NCI-H526 (cell line): ENCODE data around the gene STOX2.

ENCODE experiments used
- DNase-seq, 2 experiments: peaks; one replicate each; lab custom pipeline; 2025; lab: John Stamatoyannopoulos, UW

The STOX2 gene

DNA sequence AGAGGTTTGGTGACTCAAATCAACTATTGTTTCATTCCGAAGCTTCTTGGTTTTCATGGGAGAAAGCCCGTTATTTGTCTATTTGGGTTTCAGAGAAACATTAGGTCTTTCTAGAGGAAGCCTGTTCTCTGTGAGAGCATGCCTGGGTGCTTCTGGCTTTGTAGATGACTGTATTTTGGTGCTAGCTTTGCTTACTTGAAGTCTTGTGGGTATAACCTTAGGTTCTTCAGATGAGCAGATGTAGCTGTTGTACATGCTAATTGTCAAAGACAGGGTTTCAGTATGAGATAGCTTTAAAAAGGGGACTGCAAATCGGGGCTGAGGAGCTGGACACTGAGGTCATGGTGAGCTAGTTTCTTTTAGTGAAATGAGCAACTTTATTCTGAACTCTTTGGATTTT, 7.9 kb upstream of the STOX2 start:
- no peak for DNase-seq

DNA sequence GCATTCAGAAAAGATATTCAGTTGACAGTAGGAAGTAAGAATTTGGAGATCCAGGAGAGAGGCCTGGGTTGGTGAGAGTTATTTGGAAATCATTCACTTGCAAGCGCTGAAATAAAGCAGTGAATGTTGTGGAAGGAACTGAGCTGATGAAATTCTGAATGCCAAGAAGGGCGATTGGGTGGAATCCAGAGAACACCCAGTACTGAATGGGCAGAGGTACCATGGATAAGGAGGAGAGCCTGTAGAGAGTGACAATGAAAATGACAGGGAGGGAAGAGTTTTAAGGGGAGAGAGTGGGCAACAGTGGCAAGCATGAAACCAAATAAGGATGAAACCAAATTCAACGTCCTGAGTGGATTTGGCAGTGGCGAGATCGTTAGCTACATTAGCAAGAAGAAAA, 6.7 kb upstream of the STOX2 start:
- no peak for DNase-seq

DNA sequence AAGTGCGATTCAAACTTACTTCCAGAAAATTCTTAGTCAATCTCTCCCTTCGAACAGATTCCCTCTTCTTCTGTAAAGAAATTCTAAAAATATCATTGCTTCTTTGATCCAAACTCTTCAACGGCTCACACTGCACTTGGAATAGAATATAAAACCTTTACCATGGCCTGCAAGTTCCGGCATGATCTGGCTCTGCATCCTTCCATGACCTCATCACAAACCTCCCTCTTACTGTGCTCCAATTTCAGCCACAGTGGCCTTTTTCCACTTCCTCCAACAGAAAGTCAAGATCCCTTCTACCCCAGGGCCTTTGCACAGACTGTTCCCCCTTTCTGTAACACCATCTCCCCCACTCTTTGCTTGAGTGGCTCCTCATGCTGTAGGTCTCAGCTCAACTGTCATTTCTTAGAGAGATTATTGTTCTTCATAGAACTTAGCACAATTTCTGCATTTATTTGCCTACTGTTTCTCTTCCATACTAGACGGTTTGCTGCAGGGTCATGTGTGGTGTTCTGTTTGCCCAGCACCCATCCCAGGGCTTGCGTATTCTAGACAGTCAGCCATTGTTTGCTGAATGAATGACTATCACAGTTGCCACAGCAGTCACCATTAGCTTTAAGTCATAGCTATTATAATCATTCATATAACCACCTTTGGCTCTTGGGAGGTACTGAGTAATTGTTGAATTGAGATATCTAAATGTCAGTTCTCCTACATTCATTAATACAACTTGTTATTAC, 1.9 kb upstream of the STOX2 start:
- DNase-seq = no peak

DNA sequence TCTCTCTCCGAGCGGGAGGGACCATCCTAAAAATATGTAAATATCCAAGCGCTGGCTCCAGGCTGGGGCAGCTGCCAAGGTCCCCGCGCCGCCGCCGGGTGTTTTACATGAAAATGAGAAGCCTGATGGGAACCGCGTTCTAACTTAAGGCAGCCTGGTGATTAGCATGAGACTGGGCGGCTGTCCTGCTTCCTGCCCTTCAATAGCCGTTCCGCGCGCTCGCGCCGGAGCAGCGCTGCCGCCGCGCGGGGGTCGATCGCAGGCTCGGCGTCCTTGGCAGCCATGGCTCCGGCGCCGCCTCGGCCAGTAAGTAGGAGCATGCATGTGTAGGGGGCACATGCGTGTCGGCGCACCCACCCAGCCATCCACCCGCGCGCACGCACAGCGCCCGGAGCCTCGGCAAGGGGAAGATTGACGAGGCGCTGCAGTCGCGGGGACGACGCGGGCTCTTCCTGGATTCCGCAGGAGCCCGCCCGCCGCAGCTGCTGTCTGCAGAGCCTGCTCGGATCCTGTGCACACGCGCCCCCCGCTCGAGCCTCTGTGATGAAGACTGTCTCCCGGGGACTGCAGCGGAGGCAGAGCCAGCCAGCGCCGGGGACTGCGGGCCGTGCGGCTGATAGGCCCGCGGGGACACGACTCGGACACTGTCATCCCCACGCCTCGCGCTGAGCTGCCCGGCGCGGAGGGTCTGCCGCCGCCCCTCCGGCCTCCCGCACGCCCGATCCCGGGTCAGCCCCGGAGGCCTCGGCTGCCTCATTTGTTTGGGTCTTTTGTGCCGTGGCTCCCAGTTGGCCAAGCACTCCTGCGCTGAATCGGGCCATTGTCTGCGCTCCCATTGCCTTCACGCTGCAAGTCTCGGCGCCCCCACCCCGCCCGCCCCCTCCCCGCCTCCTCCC, 734 bp downstream of the STOX2 start:
- peak; percentile 43 to 77 for DNase-seq

DNA sequence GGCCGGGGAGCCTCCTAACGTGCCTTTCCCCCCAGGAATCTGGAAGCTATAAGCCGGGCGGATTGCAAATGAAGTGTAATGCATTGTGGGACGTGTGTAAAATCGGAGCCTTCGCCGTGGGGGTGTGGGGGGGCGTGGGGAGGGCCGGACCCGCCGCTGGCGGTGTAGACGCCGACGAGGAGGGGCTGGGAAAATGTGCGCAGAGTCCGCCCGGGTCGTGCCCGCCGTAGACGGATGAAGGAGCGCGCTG, 1.3 kb downstream of the STOX2 start:
- DNase-seq = no peak

DNA sequence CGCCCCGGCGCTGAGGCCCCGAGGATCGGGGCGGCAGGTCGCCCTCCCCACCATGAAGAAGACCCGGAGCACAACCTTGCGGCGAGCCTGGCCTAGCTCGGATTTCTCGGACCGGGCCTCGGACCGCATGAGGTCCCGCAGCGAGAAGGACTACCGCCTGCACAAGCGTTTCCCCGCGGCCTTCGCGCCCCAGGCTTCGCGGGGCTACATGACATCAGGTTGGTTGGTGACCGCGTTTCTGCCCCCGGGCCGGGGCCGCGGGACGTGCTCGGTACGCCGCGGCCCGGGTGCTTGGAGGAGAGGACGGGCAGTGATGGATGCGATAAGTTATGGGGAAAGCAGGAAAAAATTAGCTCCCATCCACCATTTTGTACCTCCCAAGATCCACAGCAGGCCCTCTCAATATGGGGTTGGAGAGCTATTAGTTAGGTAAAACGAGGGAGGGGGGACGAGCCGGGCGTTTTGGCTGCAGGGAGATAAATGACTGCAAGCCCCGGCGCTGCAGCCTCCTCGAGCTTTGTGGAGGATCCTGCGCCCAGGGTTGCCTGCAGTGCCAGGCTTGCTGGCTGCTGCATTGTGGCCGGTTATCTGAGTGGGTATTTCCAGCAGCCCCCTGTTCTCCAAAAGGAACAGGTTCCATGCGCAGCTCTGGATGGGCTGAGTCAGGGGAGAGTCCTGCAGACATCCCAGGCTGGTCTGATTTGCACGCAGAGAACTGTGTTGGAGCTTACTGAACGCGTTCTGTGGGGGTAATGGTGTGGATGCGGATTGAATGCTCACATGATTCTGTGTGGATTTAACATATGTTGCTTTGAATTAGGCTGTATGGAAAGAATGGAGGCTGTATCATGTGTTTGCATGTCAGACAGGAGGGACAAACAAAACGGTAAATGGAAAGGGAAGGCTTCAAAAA, 1.9 kb downstream of the STOX2 start:
- peak; percentile 47 to 61 for DNase-seq

DNA sequence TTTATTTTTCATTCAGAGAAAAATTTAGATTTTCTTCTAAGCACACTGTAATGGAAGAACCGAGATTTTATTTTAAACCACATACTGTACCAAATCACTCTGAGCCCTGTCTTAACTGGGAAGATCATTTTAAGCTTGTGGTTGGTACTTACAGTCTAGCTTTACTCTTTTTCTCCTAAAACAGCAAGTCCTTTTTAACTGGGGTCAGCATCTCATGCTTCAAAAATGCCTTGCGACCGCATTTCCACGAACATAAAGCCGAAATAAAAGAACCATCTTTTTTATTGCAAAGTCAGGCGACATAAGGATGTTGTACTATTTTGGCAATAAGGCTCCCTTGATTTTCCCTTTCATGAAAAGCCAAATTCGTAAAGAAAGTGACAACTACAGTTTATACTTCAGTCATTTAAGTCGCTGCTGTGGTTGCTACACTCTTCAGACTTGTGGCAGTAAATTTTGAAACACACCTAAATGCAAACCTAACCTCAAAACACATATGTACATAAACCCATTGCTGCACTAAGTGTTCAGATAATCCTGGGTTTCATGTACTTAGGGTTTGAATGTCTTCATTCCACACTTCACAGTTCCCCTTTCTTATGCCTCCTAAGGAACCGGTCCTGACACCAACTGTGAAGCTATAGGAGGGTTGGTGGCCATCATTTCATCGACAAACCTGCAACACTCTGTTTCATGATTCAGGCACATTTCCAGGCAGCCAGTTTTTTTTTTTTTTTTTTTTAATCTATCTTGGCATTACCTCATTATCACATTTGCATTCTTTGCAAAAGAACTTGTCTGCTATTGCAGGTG, 3.0 kb downstream of the STOX2 start:
- DNase-seq = peak in 1 of 2 experiments; percentile 6

DNA sequence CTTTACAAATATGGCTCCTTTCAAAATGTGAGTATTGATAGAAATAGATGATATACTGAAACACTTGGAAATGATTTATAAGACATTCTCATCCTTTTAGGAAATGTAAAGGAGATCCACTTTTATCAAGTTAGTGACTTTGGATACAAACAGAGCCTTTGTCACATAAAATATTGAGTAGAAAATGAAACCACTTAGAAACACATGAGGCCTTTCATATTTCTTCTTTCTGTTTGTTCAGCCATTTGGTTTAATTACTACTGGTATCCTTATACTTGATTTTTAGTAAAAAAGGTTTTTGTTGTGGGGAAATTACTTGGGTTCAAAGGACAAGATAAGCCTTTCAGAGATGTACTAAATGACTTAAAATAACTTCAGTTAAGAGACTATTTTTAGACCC, 4.1 kb downstream of the STOX2 start:
- DNase-seq = no peak

DNA sequence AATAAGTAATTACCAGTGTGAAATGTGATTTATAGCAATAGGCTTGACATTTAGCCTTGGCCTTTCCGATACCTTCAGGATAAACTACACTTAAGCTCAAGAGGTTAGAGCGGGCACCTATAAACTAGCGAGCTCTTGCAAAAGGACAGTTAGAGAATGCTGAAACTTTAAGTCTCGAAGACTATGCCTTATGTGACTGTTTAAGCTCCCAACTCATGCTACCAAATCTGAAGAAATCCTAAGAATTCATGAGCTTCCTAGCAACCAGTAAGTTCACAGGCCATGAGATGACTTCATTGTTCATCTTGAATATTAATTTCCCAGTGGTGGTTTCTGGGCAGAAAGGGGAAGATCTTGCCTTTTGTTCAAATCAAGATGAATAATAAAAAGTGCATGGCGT, 4.7 kb downstream of the STOX2 start:
- no peak for DNase-seq

DNA sequence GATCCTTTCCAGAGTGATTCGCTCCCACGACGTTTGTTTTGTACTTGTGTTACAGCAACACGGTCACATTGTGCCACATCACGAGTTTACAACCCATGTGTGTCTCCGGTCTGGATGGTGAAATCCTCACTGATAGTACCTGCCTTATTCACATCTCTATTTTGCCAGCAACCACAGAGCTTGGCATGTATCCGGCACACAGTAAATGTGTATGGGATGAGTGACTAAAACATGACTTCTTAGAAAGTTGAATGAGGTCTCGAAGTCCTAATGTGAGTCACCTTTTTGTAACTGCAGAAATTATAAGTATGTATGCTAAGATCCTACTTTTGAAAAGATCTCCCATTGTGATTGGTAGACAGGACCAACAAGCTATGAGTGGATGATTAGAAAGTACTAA, 7.5 kb downstream of the STOX2 start:
- DNase-seq = no peak

DNA sequence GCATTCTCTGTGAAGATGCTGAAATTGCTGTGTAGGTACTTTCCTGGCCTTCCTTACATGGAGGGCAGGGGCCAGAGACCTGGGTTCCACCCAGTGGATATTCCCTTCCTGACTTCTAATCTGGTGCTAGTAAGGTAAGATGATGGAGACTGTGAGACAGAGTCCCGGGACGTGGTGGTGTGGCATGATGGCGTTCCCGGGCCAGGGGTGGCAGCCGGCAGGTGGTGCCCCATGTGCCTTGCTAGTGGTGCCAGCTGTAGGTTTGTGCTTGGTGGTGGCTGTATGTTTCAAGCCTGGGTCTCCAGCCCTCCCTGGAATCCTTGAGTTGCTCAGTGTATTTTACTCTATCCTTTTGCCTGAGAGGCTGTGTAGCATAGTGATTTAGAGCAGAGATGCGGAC, 10.9 kb downstream of the STOX2 start:
- DNase-seq = no peak

DNA sequence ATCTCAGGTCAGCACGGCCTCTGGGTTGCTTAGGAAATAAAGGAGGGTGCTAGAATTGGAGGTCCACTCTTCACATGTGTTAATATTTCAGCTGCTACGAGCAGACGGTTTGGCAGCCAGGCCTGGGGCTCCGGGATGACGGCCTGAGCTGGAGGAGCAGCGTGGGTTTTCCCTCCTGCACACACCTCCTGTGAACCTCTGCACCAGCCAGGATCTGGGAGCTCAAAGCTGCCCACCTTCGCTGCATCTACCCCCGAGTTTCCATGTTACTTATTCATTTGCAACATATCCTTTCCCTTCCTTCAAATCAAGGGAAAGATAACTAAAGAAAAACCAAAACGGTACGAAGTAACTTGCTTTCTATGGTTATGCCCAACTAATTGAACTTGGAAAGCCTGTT, 13.6 kb downstream of the STOX2 start:
- DNase-seq = no peak

DNA sequence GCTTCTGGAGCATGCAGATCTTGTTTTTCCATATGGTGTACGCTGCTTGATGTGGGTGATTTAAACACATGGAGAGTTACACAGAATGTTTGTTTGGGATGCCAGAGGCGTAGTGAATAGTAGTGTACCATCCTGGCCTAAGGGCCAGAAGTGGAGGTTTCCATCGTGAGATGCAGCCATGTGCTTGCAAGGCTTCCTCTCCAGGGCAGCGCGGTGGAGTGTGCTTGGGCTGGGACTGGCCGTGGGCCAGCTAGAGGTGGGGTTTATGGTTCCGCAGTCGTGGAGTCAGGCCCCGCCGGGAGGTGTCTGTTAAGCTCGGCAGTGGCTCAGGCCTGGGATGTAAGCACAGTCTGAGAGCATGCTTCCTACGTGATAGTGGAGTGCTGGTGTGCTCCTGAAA, 14.0 kb downstream of the STOX2 start:
- no peak for DNase-seq

DNA sequence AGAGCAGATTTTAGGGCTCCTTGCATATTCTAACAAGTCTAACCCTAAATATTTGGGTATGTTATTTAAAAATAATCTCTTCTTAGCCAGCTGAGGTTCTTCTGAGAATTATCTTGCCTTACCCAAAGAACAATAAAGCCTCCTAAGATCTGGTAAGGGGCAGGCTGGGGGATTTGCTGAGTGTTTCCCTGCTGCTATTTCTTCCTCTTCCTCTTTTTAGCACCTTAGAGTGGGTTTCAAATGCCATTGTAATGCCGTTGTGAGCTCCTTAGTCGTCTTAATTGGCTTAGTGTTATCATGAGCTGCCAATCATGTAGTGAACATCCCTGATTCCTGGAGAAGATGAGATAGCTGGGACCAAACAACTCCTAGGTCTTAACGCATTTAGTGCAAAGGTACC, 15.4 kb downstream of the STOX2 start:
- DNase-seq = no peak

DNA sequence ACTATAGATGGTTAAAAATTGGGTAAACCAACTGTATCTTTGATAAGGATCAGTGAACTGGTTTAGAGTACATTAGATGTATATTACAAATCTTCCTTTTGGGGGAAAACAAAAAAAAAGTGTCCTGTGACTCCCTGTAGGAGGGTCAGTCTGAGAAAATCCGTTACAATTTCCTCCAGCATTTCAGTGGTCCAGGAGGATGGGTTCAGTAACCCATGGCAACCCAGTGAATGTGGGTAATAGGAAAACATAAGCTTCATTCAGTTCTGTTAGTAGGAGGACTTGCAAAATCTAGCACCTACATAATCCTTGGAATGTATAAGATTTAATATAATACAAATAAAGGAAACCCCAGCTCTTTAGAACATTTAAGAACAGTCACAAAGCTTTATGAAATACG, 16.2 kb downstream of the STOX2 start:
- DNase-seq = no peak

DNA sequence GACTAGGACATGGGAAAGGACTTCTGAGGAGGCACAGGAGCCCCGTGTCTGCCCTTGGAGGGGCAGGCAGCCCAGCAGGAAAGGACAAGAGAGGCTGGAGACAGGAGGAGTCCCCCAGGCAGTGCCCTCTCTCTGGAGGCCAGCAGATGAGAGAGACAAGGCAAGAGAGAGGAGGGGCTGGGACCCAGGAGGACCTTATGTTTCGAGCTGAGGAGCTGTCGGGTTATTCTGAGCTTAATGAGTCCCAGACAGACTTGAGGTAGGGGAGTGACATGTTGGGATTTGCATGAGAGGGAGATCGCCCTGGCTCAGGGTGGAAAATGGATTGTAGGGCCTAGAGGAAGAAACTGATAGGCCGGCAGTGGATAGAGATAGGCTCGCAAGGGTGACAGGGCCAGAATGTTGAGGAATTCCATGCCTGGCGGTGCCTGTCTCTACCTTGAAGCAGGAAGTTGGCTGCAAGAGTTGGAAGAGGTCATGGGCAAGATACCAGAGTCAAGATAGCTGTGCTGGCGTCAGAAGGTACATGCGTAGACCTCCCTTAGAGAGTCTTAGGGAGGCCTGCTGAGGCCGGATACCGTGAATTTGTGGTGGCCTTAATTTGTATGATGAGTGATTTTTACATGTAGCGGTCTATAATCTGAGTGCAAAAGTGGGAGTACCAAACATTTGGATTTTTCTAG, 19.4 kb downstream of the STOX2 start:
- DNase-seq = peak in 1 of 2 experiments; percentile 9

DNA sequence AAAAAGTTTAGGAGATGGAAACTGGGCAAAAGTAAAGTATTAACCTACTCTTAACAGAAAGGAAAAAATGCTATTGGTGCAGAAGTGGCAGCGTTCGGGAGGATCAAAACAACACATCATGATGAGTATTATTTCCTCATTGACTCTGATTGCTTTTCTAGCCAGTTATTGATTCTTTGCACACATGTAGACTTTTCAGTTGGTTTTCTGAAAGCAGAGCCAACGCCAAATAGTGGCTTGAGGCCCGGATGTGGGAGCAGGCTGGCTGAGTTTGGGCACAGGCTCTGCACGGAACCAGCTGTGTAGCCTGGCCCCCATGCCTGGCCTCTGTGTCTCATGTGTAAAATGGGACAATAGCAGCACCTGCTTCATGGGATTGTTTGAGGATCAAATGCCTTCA, 21.8 kb downstream of the STOX2 start:
- DNase-seq = no peak

DNA sequence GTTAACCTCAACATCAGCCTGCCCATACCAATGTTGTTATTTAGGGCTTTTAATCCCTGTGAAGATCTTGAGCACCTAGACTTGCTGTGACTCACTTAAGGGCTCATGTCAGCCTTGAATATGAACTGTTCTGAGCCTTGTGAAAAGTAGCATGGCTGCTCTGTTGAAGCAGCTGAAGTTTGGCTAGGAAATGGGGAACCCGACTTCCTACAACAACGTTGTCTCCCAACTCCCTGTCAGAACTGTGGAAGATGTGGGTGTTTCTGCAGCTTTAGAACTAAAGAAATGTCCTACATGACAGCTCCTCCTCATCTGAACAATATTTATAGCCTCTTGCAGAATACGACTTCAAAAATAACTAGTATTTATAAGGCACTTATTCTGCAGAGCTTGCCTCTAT, 27.5 kb downstream of the STOX2 start:
- DNase-seq = no peak

DNA sequence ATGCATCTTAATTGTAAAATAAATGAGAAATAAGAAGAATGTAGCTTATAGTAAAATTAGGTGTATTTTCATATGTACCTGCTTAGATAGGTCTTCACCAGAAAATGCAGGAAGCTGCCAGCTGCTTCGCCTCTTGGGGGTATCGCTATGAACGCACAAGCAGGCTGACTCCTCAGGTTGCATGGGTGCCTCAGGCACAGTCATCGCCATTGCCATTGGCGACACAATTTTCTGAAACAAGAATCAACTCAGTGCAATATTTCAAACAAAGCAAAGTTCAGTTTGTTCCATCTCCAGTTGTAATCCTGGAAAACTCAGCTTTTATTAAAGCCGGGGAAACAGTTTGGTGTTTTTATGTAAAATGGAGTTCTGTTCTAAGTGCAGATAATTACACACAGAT, 29.7 kb downstream of the STOX2 start:
- no peak for DNase-seq

DNA sequence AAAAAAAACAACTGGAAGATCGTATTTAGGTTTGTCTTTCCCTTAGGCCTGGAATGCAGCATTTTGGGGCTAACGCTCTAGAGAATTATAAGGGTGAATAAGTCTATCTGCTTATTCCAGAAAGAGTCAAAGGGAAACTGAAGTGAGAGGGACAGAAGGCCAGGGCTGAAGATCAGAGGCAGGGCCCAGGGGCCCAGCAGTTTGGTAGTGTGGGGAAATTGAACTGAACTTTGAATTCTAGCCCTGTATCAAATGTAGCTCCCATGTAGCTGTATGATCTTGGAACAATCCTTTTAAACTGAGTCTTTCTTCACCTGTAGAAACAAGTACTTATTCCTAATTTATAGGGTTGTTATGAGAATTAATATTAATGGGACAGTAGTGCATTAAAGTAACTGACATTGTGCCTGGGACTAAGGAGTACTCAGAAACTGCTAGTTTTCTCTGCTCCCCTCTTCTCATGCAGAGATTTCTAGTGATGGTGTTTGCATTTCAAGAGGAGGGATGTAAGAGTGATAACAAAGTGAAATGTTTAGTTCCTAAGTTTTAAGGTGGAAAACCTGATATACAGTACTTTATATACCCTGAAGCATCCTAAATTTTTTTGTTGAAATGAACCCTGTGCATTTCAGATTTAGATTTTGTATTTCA, 30.4 kb downstream of the STOX2 start:
- DNase-seq = no peak

DNA sequence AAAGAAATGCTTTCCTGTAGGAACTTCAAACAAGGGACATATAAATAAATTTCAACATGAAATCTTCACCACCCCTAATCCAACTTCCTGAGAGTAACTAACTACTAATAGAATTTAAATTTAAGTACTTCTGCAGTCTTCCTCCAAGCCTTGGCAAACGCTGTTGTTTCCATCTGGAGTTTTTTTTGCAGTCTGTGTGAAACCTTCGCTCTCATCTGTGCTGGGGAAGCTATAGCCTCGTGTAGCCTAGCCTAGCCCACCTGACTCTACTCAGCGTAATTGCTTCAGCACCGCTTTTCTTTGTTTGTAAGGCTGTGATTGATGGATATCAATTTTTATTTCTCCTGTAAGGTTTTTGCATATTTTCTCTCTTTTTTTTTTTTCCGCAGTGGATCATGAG, 30.9 kb downstream of the STOX2 start:
- no peak for DNase-seq
